Stimulated activated CD4-positive, alpha-beta T cell treated with anti-CD3 and anti-CD28 coated beads, Interleukin-15, amount 100 ng/mL, for 48 hours (primary cell): ENCODE data around the gene GRID1.
"Not testable (repeated sequence)": the region's sequence is repeated elsewhere in the genome, so short reads cannot be mapped to it uniquely, and the experiment has no call there.

ENCODE experiments used
- DNase-seq, 2 donors: peaks; one replicate each; pipeline ENCODE4 v3.0.0-alpha.2; 2020; ENCODE audit warnings: low read depth in 2 of 2

GRID1 gene

GRCh38 chr10:86085136-86085535, 281.5 kb downstream of the GRID1 start:
- no peak for DNase-seq

- no peak for DNase-seq
Measured at GRCh38 chr10:86084585-86084984, 282.0 kb downstream of the GRID1 start.

- DNase-seq = no peak
Measured at GRCh38 chr10:86083664-86084175, 282.9 kb downstream of the GRID1 start.

- no peak for DNase-seq
Measured at GRCh38 chr10:86083206-86083605, 283.4 kb downstream of the GRID1 start.

- DNase-seq = no peak
Measured at GRCh38 chr10:86082556-86082955, 284.0 kb downstream of the GRID1 start.

- DNase-seq = no peak
Measured at GRCh38 chr10:86079088-86079487, 287.5 kb downstream of the GRID1 start.

- DNase-seq = no peak
Measured at GRCh38 chr10:86078639-86079035, 288.0 kb downstream of the GRID1 start.

- no peak for DNase-seq
Measured at GRCh38 chr10:86077871-86078638, 288.5 kb downstream of the GRID1 start.

- no peak for DNase-seq
Measured at GRCh38 chr10:86077271-86077670, 289.3 kb downstream of the GRID1 start.

GRCh38 chr10:86076497-86076896, 290.1 kb downstream of the GRID1 start:
- DNase-seq = not testable (repeated sequence)

- no peak for DNase-seq
Measured at GRCh38 chr10:86075512-86075911, 291.1 kb downstream of the GRID1 start.

- no peak for DNase-seq
Measured at GRCh38 chr10:86074294-86074693, 292.3 kb downstream of the GRID1 start.

GRCh38 chr10:86073199-86073977, 293.2 kb downstream of the GRID1 start:
- no peak for DNase-seq

GRCh38 chr10:86072413-86072812, 294.2 kb downstream of the GRID1 start:
- no peak for DNase-seq

GRCh38 chr10:86071758-86072157, 294.8 kb downstream of the GRID1 start:
- no peak for DNase-seq

GRCh38 chr10:86071145-86071544, 295.4 kb downstream of the GRID1 start:
- DNase-seq = no peak

- DNase-seq = no peak
Measured at GRCh38 chr10:86070278-86070677, 296.3 kb downstream of the GRID1 start.

- DNase-seq = no peak
Measured at GRCh38 chr10:86068231-86069054, 298.2 kb downstream of the GRID1 start.

- no peak for DNase-seq
Measured at GRCh38 chr10:86067436-86068050, 299.1 kb downstream of the GRID1 start.

- no peak for DNase-seq
Measured at GRCh38 chr10:86066696-86067095, 299.9 kb downstream of the GRID1 start.

- no peak for DNase-seq
Measured at GRCh38 chr10:86065711-86066251, 300.8 kb downstream of the GRID1 start.
